A549 (cell line): Measurements from ENCODE around the gene TMEM18. TPM values are rescaled to one million over a fixed set of nuclear protein-coding genes. Genes with fewer than 3 reads are reported as not detected.

Experiments used
- ATAC-seq, 2 experiments: fragments of 200-7000 bp in 1 of 2; fragments of >200 bp in 1 of 2; cut with Nextera tagmentation in 1 of 2; cut with Tn5 transposase in 1 of 2; 3 replicates each; pipeline versions ENCODE4 v1.8.0 to v1.9.1; 2018 to 2020; ENCODE audit warnings: mild to moderate bottlenecking in 1 of 2, moderate library complexity in 1 of 2
- CTCF ChIA-PET: fragments of 300-600 bp; sonication (Branson Sonifier 250); formaldehyde crosslinking; extraction: SDS; loops from one replicate; lab custom pipeline; 2021; ENCODE audit warnings: antibody characterized with exemption, inconsistent platforms; lab: Yijun Ruan, JAX
- POLR2A ChIA-PET: fragments of 350-600 bp; formaldehyde crosslinking; extraction: SDS; loops from one replicate; lab custom pipeline; 2021; ENCODE audit warnings: antibody characterized with exemption, inconsistent platforms; lab: Yijun Ruan, JAX
- DNase-seq, 2 experiments: peaks; one replicate each; pipeline versions ENCODE4 v3.0.0 to v3.0.0-alpha.2; 2011 to 2016; ENCODE audit warnings: low read depth in 1 of 2, low spot score in 1 of 2
- FAIRE-seq: peaks from 2 replicates; lab custom pipeline; 2011; peaks lifted over from hg19 to GRCh38; lab: Jason Lieb, UNC
- H3K27ac ChIP-seq, 2 experiments: fragments of >200 bp; sonication (Bioruptor Twin); formaldehyde crosslinking; 3 replicates each; pipeline ENCODE4 v1.5.1; 2016 to 2017
- H3K4me1 ChIP-seq: fragments of >200 bp; sonication (Bioruptor Twin); formaldehyde crosslinking; 3 replicates; pipeline ENCODE4 v1.6.1; 2016
- H3K4me2 ChIP-seq: fragments of >200 bp; sonication (Bioruptor Twin); formaldehyde crosslinking; 3 replicates; pipeline ENCODE4 v1.6.1; 2016
- H3K4me3 ChIP-seq: fragments of >200 bp; sonication (Bioruptor Twin); formaldehyde crosslinking; 3 replicates; pipeline ENCODE4 v1.5.1; 2016
- H3K9me3 ChIP-seq: fragments of >200 bp; sonication (Bioruptor Twin); formaldehyde crosslinking; 3 replicates; pipeline ENCODE4 v1.6.1; 2016
- EHF ChIP-seq: fragments of 250-450 bp; sonication (Bioruptor Pico); IDR thresholded peaks from 2 replicates; pipeline ENCODE4 v1.5.0; 2020; ENCODE audit warnings: mild to moderate bottlenecking
- EHMT2 ChIP-seq: fragments of 200-600 bp; sonication (generic); IDR thresholded peaks from 2 replicates; pipeline ENCODE4 v1.6.1; 2016; ENCODE audit warnings: antibody characterized with exemption, low read depth, mild to moderate bottlenecking, moderate library complexity
- HEYL ChIP-seq: fragments of 250-450 bp; sonication (Bioruptor Pico); IDR thresholded peaks from 2 replicates; pipeline ENCODE4 v1.8.0; 2021; ENCODE audit warnings: mild to moderate bottlenecking, moderate library complexity
- HOXA7 ChIP-seq: fragments of 250-450 bp; sonication (Bioruptor Pico); IDR thresholded peaks from 2 replicates; pipeline ENCODE4 v1.5.0; 2020; ENCODE audit warnings: mild to moderate bottlenecking, moderate library complexity
- MYC ChIP-seq: IDR thresholded peaks from 2 replicates; pipeline ENCODE4 v1.6.1; 2012; ENCODE audit warnings: mild to moderate bottlenecking, inconsistent platforms, low read length, improper control_type of control experiment, borderline replicate concordance
- NR3C1 ChIP-seq: fragments of >200 bp; sonication (Bioruptor Twin); formaldehyde crosslinking; IDR thresholded peaks from 3 replicates; pipeline ENCODE4 v1.6.1; 2017
- PHF8 ChIP-seq: fragments of 200-600 bp; sonication (generic); IDR thresholded peaks from 2 replicates; pipeline ENCODE4 v1.6.1; 2016; ENCODE audit warnings: low read depth, mild to moderate bottlenecking, antibody characterized with exemption, moderate library complexity, borderline replicate concordance
- RAD21 ChIP-seq, 2 experiments: fragments of >200 bp in 1 of 2; sonication (Bioruptor Twin) in 1 of 2; formaldehyde crosslinking in 1 of 2; IDR thresholded peaks in 1 of 2; conservative IDR thresholded peaks in 1 of 2; 2 replicates in 1 of 2; 3 replicates in 1 of 2; pipeline ENCODE4 v1.6.1; 2012 to 2018; ENCODE audit warnings: inconsistent platforms in 1 of 2
- RARB ChIP-seq: fragments of 250-450 bp; sonication (Bioruptor Pico); IDR thresholded peaks from 2 replicates; pipeline ENCODE4 v1.8.0; 2021; ENCODE audit warnings: mild to moderate bottlenecking, moderate library complexity
- RFX5 ChIP-seq: fragments of 450-650 bp; IDR thresholded peaks from 2 replicates; pipeline ENCODE4 v1.7.1; 2014; ENCODE audit warnings: antibody characterized with exemption, mild to moderate bottlenecking, moderate library complexity
- SREBF2 ChIP-seq: fragments of 450-650 bp; IDR thresholded peaks from 2 replicates; pipeline ENCODE4 v1.6.1; 2014; ENCODE audit warnings: mild to moderate bottlenecking, moderate library complexity
- TFCP2L1 ChIP-seq: fragments of 250-450 bp; sonication (Bioruptor Pico); IDR thresholded peaks from 2 replicates; pipeline ENCODE4 v1.5.0; 2021; ENCODE audit warnings: mild to moderate bottlenecking
- ZNF302 ChIP-seq: fragments of 250-450 bp; sonication (Bioruptor Pico); IDR thresholded peaks from 2 replicates; pipeline ENCODE4 v1.9.0; 2021; ENCODE audit warnings: inconsistent platforms, mild to moderate bottlenecking, moderate library complexity
- ZSCAN20 ChIP-seq: fragments of 250-450 bp; sonication (Bioruptor Pico); IDR thresholded peaks from 2 replicates; pipeline ENCODE4 v1.8.0; 2022; ENCODE audit warnings: mild to moderate bottlenecking, moderate library complexity
- WGBS: methylation state at CpG from one replicate; pipeline ENCODE4 v1.1.6; 2017; ENCODE audit errors: missing lambda C conversion rate; 5-methylcytosine and 5-hydroxymethylcytosine counted together
- polyA plus RNA-seq, 4 experiments: library from polyadenylated mRNA; depleted of rRNA in 3 of 4; stranded (reverse); fragments of >200 nt; fragmentation: RNase III in 1 of 4; extraction: RNeasy Plus Mini Kit Qiagen cat#74134 plus additional on column Dnase treatment in 1 of 4; gene quantifications; 2 replicates in 3 of 4; 3 replicates in 1 of 4; pipeline ENCODE4 v1.2.3, GENCODE V29; 2011 to 2017
- TF ChIP-seq, protein P1 (sequence below): fragments of >200 bp; sonication (Bioruptor Twin); formaldehyde crosslinking; IDR thresholded peaks from 3 replicates; pipeline ENCODE4 v1.5.1; 2016
- TF ChIP-seq, protein P2 (sequence below): fragments of >200 bp; sonication (Bioruptor Twin); formaldehyde crosslinking; IDR thresholded peaks from 3 replicates; pipeline ENCODE4 v1.6.1; 2016
- TF ChIP-seq, protein P3 (sequence below): IDR thresholded peaks from 2 replicates; pipeline ENCODE4 v1.6.1; 2012; ENCODE audit warnings: low read depth, borderline replicate concordance

Gene TMEM18
- polyA plus RNA-seq, 2 of the 4 experiments (the other 2 are of a cell fraction), result 35.6 to 75.0 TPM

DNA sequence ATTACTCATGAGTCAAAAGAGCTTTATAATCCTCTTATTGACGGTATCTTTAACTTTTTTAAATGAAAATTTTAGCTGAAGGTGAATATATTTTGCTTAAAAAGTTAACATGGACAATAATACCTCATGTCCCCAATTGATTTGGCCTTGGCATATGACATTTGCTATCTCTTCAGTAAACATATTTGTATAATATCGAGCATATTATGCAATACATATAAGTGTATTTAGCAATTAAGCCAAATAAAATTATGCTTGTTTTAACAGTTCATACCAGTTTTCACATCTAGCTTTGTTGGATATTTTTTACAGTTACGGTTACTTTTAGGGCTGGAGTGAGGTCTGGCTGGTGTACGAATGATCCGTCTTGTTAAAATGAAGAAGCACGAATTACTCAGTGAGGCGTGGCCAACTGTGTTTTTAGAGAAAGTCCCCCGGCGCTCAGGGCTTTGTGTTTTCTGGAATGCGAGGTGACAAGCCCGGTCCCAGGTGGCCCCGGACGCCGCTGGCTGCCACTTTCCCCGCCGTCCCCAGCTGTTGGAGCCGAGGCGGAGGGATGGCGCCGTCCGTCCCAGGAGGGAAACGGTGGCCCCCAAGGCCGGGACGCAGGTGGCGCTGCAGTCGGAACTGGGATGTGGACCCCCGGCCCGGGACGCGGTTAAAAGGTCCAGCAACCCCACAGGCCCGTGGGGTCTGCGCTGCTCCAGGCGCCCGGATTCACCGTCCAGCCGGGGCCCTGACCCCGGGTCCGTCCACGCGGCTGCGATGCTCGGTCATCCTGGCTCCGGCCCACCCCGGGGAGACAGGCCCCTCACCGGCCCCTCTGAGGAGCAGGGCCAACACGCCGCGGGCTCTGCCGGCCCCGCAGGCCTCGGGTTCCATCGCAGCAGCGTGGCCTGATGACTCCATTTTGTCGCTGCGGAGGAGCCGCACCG is 41.3 kb downstream of the TMEM18 start:
- Histone ChIP-seq H3K4me2 (no peak overlapping the region), H3K9me3 (no peaks in the 10 kb centered on the region), H3K4me3 (no peak overlapping the region), H3K4me1 (no peaks in the 10 kb centered on the region), H3K27ac (no peak overlapping the region)
- no peak for TF ChIP-seq MYC
- ATAC-seq, result no peak
- FAIRE-seq, result no peak
- DNase-seq, result no peak
- POLR2A ChIA-PET, result no interaction called here
- 90% methylated on average over 42 of the region's 57 CpGs for whole genome bisulfite sequencing
- CTCF ChIA-PET, result interaction anchor here (0.6 to 2.0 kb wide), 9 partner anchors 10 to 617 kb away, joined by 3 to 8 read pairs (median 4); no protein-coding TSS in a partner anchor

DNA sequence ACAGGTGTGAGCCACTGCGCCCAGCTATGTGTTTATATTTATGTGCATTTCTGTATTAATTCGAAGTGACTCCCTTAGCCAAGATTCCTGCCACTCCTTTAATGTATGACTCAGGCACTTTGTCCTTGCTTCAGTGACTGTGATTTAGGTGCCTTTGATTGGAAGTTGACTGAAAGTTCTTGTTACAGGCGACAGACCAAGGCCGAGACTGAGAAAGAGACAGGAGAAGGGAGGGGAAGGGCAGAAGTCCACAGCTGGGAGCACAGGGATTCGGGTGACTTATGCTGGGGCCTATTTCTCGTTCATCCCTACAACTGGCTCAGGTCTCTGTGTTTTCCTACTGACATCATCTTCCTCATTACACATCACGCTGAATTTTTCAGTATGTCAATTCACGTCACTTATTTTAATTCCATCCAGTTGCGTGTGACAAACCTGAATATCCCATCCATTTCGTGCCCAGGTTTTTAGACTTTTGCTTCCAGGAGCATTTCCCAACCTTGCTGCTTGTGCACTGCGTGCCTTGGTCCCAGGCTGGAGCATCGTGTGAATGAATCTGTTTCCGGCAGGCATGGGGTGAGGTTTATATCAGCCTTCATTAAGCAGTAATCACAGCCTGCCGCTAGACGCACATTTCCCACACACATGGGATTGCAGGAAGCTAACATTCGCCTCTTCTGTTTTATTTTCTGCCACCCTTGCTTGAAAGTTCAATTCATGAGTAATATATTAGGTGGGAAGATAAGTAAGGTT is 42.4 kb downstream of the TMEM18 start:
- TF ChIP-seq, protein P1, sequence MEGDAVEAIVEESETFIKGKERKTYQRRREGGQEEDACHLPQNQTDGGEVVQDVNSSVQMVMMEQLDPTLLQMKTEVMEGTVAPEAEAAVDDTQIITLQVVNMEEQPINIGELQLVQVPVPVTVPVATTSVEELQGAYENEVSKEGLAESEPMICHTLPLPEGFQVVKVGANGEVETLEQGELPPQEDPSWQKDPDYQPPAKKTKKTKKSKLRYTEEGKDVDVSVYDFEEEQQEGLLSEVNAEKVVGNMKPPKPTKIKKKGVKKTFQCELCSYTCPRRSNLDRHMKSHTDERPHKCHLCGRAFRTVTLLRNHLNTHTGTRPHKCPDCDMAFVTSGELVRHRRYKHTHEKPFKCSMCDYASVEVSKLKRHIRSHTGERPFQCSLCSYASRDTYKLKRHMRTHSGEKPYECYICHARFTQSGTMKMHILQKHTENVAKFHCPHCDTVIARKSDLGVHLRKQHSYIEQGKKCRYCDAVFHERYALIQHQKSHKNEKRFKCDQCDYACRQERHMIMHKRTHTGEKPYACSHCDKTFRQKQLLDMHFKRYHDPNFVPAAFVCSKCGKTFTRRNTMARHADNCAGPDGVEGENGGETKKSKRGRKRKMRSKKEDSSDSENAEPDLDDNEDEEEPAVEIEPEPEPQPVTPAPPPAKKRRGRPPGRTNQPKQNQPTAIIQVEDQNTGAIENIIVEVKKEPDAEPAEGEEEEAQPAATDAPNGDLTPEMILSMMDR, result no peak
- TF ChIP-seq, protein P2, sequence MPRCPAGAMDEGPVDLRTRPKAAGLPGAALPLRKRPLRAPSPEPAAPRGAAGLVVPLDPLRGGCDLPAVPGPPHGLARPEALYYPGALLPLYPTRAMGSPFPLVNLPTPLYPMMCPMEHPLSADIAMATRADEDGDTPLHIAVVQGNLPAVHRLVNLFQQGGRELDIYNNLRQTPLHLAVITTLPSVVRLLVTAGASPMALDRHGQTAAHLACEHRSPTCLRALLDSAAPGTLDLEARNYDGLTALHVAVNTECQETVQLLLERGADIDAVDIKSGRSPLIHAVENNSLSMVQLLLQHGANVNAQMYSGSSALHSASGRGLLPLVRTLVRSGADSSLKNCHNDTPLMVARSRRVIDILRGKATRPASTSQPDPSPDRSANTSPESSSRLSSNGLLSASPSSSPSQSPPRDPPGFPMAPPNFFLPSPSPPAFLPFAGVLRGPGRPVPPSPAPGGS, result no peak
- TF ChIP-seq EHF (no peak), RARB (CRISPR knock-in tag) (no peak), SREBF2 (no peak), NR3C1 (no peak), HOXA7 (CRISPR knock-in tag) (no peak), TFCP2L1 (CRISPR knock-in tag) (no peak), ZSCAN20 (CRISPR knock-in tag) (no peak), EHMT2 (no peak), HEYL (CRISPR knock-in tag) (no peak), RFX5 (no peak), ZNF302 (no peak), RAD21 (conservative IDR thresholded peaks at IDR 0.05 in 1 of 2, IDR thresholded peaks at IDR 0.05 in 1 of 2) (no peak), PHF8 (no peak)
- TF ChIP-seq, protein P3, sequence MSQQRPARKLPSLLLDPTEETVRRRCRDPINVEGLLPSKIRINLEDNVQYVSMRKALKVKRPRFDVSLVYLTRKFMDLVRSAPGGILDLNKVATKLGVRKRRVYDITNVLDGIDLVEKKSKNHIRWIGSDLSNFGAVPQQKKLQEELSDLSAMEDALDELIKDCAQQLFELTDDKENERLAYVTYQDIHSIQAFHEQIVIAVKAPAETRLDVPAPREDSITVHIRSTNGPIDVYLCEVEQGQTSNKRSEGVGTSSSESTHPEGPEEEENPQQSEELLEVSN, result no peak
- CTCF ChIA-PET, result interaction anchor here (1.0 to 2.0 kb wide), 4 partner anchors 9 to 481 kb away, joined by 4 to 8 read pairs (median 4); no protein-coding TSS in a partner anchor
- POLR2A ChIA-PET, result no interaction called here
- FAIRE-seq (no peak), ATAC-seq (no peak), DNase-seq (peak in 1 of 2 experiments; percentile 21)
- Histone ChIP-seq H3K4me1 (no peaks in the 10 kb centered on the region), H3K4me2 (no peak overlapping the region), H3K4me3 (no peak overlapping the region), H3K9me3 (no peaks in the 10 kb centered on the region), H3K27ac (no peak overlapping the region)
- 39% methylated on average over 16 of the region's 16 CpGs for WGBS
